GM19023 (cell line): Measurements from ENCODE around the gene PARVG.
A peak's percentile ranks its signal among the peaks of the same experiment; 100 is the strongest.

ENCODE experiments used
- ATAC-seq: cut with Tn5 transposase; IDR thresholded peaks from one replicate; pipeline ENCODE4 v1.9.1; 2021; ENCODE audit warnings: mild to moderate bottlenecking, moderate library complexity; ENCODE audit not compliant: unreplicated experiment

Gene PARVG

GRCh38 chr22:44154436-44154942, 26.2 kb upstream of the PARVG start:
- ATAC-seq: no peak

GRCh38 chr22:44155115-44155514, 25.6 kb upstream of the PARVG start:
- no peak for ATAC-seq

GRCh38 chr22:44157916-44158618, 22.7 kb upstream of the PARVG start:
- ATAC-seq: no peak

- ATAC-seq: no peak
These were observed 21.9 kb upstream of the PARVG start for GRCh38 chr22:44158816-44159215.

GRCh38 chr22:44159221-44159620, 21.5 kb upstream of the PARVG start:
- no peak for ATAC-seq

GRCh38 chr22:44159811-44160210, 20.9 kb upstream of the PARVG start:
- ATAC-seq: no peak

- ATAC-seq: no peak
These were observed 20.3 kb upstream of the PARVG start for GRCh38 chr22:44160421-44160820.

- ATAC-seq: no peak
These were observed 19.1 kb upstream of the PARVG start for GRCh38 chr22:44161673-44162072.

- no peak for ATAC-seq
These were observed 17.8 kb upstream of the PARVG start for GRCh38 chr22:44162960-44163359.

- no peak for ATAC-seq
These were observed 17.2 kb upstream of the PARVG start for GRCh38 chr22:44163536-44163935.

- no peak for ATAC-seq
These were observed 16.7 kb upstream of the PARVG start for GRCh38 chr22:44164031-44164430.

GRCh38 chr22:44165286-44165874, 15.3 kb upstream of the PARVG start:
- no peak for ATAC-seq

- no peak for ATAC-seq
These were observed 14.0 kb upstream of the PARVG start for GRCh38 chr22:44166498-44167276.

- no peak for ATAC-seq
These were observed 13.2 kb upstream of the PARVG start for GRCh38 chr22:44167501-44167900.

GRCh38 chr22:44168206-44168605, 12.5 kb upstream of the PARVG start:
- ATAC-seq: no peak

- ATAC-seq: no peak
These were observed 10.3 kb upstream of the PARVG start for GRCh38 chr22:44170470-44170869.

GRCh38 chr22:44171561-44171960, 9.2 kb upstream of the PARVG start:
- no peak for ATAC-seq

- ATAC-seq: peak; percentile 74
These were observed 8.2 kb upstream of the PARVG start for GRCh38 chr22:44172370-44173108.

GRCh38 chr22:44173154-44173553, 7.6 kb upstream of the PARVG start:
- ATAC-seq: no peak

GRCh38 chr22:44175676-44176075, 5.0 kb upstream of the PARVG start:
- no peak for ATAC-seq
